ENCODE measurements around the gene TCF21. TPM values are rescaled to one million over a fixed set of nuclear protein-coding genes. Genes with fewer than 3 reads are reported as not detected.

The TCF21 gene
- total and polyA plus RNA-seq, 9 donors: 23.2 to 50.9 (median 39.3) TPM

DNA sequence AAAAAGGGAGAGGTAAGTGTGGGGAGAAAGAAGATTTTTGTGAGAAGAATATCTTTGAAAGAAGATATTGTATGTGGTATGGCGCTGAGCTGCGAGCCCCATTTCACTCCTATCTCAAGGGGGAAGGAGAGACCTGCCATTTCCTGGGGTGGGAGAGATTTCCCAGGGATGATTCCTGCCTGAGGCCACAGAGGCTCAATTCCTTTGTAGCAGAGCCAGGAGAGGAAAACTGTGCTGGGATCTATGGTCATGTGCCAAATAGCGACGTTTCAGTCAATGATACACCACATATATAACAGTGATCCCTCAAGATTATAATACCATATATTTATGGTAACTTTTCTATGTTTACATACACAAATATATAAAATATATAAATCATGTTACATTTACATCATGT lies 28.9 kb downstream of the TCF21 start:
- no peak overlapping the region for H3K27ac ChIP-seq
- TF ChIP-seq POLR2A (IDR thresholded peaks at IDR 0.05): no peak
- no peak for TF ChIP-seq EP300 (IDR thresholded peaks at IDR 0.05)
- TF ChIP-seq, protein P1, sequence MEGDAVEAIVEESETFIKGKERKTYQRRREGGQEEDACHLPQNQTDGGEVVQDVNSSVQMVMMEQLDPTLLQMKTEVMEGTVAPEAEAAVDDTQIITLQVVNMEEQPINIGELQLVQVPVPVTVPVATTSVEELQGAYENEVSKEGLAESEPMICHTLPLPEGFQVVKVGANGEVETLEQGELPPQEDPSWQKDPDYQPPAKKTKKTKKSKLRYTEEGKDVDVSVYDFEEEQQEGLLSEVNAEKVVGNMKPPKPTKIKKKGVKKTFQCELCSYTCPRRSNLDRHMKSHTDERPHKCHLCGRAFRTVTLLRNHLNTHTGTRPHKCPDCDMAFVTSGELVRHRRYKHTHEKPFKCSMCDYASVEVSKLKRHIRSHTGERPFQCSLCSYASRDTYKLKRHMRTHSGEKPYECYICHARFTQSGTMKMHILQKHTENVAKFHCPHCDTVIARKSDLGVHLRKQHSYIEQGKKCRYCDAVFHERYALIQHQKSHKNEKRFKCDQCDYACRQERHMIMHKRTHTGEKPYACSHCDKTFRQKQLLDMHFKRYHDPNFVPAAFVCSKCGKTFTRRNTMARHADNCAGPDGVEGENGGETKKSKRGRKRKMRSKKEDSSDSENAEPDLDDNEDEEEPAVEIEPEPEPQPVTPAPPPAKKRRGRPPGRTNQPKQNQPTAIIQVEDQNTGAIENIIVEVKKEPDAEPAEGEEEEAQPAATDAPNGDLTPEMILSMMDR (IDR thresholded peaks at IDR 0.05): no peak
- no peaks in the 10 kb centered on the region for H3K36me3 ChIP-seq
- no peaks in the 10 kb centered on the region for H3K4me1 ChIP-seq (ENCODE audit: insufficient read depth)
- no peaks in the 10 kb centered on the region for H3K9me3 ChIP-seq
- no peaks in the 10 kb centered on the region for H3K27me3 ChIP-seq
- DNase-seq: no peak
- no peak overlapping the region for H3K4me3 ChIP-seq
- WGBS, 3 donors: 79 to 84% (median 82%) methylated on average over 4 of the region's 4 CpGs
- intact Hi-C loops (cut with DNase I): loop anchor here in 2 of 4 donors (5.0 kb wide), 1 partner anchor 350 kb away; no protein-coding TSS in a partner anchor

DNA sequence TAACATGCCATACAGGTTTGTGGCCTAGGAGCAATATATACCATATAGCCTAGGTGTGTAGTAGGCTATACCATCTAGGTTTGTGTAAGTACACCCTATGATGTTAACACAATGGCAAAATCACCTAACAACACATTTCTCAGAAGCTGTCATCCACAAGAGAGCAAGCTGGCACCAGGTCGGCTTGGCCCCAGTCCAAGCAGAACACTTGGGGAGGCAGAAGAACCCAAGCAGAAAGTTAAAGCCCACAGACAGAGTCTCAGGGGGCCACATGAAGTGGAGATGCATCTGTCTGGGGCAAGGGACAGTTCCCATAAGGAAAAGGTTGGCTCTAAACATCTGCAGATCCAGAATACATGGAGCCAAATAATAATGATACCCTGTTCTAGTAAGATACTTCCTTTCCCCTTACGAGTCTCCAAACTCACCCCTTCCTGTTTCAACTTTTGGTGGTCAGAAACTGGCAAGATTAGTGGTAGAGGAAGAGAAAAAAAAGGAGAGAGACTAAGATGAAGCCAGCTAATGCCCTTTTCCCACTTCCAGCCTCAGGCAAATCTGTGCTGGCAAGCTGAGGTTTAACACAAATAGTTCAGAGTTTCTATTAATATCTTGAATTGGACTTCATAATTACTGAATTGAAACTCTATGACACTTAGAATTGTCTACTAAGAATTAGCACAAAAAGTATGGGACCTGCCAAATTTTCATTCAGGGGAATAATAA lies 29.5 kb downstream of the TCF21 start:
- no peak for DNase-seq
- Histone ChIP-seq H3K27me3 (no peaks in the 10 kb centered on the region), H3K27ac (no peak overlapping the region), H3K4me1 (ENCODE audit: insufficient read depth) (no peaks in the 10 kb centered on the region), H3K36me3 (no peaks in the 10 kb centered on the region), H3K9me3 (no peaks in the 10 kb centered on the region), H3K4me3 (no peak overlapping the region)
- intact Hi-C loops (cut with DNase I): loop anchor here in 2 of 4 donors (5.0 kb wide), 1 partner anchor 351 kb away; no protein-coding TSS in a partner anchor
- WGBS, 3 donors: 61 to 72% (median 66%) methylated on average over 2 of the region's 2 CpGs
- TF ChIP-seq, protein P1 (IDR thresholded peaks at IDR 0.05): no peak
- no peak for TF ChIP-seq EP300 (IDR thresholded peaks at IDR 0.05)
- TF ChIP-seq POLR2A (IDR thresholded peaks at IDR 0.05): no peak

DNA sequence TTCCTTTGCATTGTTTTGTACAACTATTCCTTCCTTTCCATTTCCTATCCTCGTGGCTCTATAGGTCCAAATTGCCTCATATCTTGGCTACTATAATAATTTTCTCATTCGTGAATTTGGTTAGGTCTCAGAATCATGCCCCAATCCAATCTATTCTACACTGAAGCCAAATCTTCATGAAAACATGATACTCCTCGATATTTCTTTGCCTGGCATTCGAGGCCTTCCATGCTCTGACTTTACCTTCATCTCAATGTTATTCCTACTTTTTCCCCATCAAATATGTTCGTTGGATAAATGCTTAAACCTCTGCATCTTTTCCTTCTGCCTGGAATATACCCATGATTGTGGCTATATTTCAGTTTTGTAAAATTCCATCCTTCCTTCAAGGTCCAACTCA lies 30.4 kb downstream of the TCF21 start:
- DNase-seq: no peak
- Histone ChIP-seq H3K27me3 (no peaks in the 10 kb centered on the region), H3K36me3 (no peaks in the 10 kb centered on the region), H3K4me1 (ENCODE audit: insufficient read depth) (no peaks in the 10 kb centered on the region), H3K27ac (no peak overlapping the region), H3K4me3 (no peak overlapping the region), H3K9me3 (no peaks in the 10 kb centered on the region)
- 77 to 86% (median 83%) methylated on average over 5 of the region's 5 CpGs for WGBS, 3 donors
- TF ChIP-seq POLR2A (IDR thresholded peaks at IDR 0.05) (no peak), EP300 (IDR thresholded peaks at IDR 0.05) (no peak)
- TF ChIP-seq, protein P1 (IDR thresholded peaks at IDR 0.05): no peak
- intact Hi-C loops (cut with DNase I): loop anchor here in 2 of 4 donors (5.0 kb wide), 1 partner anchor 352 kb away; no protein-coding TSS in a partner anchor

DNA sequence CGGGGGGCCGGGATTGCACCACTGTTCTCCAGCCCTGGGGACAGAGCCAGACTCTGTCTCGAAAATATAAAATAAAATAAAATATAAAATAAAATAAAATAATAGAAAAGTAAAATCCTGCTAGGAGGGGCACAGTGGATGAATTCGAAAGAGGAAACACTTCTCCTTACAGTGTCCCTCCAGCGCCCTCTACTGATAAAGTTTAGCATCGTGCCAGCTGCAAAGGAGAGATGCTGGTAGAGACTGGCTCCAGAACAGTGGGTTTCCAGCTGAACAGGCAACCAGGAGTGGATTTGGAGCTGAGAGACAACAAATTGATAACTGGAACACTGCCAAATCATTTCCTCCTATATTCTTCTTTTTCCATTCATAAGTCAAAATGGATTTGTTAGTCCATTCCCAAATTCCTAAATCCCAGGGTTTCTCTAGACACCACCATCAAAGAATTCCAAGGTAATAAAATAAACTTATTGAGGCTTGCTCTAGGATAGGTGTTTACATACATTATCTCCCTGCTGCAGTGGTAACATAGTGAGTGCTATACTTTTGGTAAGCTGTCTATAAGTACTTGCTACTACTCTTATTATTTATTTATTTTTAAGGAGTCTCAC lies 32.4 kb downstream of the TCF21 start:
- Histone ChIP-seq H3K4me1 (ENCODE audit: insufficient read depth) (no peaks in the 10 kb centered on the region), H3K36me3 (no peaks in the 10 kb centered on the region), H3K27ac (no peak overlapping the region), H3K4me3 (no peak overlapping the region), H3K27me3 (no peaks in the 10 kb centered on the region), H3K9me3 (no peaks in the 10 kb centered on the region)
- no peak for TF ChIP-seq EP300 (IDR thresholded peaks at IDR 0.05)
- TF ChIP-seq, protein P1 (IDR thresholded peaks at IDR 0.05): peak; percentile 57 to 70 (median 61)
- 3 to 8% (median 5%) methylated on average over 6 of the region's 6 CpGs for WGBS, 3 donors
- peak; percentile 76 to 89 (median 85) for DNase-seq
- intact Hi-C loops (cut with DNase I): loop anchor here (2.0 to 10.0 kb wide), 5 partner anchors 53 to 353 kb away; no protein-coding TSS in a partner anchor
